HepG2 (cell line): ENCODE measurements around the gene ESRRB.

Experiments
- CTCF ChIP-seq: sonication (generic); formaldehyde crosslinking; IDR thresholded peaks from 2 replicates; pipeline ENCODE4 v1.5.0; 2020; ENCODE audit warnings: mild to moderate bottlenecking, missing genetic modification reagents, moderate library complexity
- ELF4 ChIP-seq: sonication (generic); formaldehyde crosslinking; IDR thresholded peaks from 2 replicates; pipeline ENCODE4 v1.5.0; 2020; ENCODE audit warnings: missing genetic modification reagents, mild to moderate bottlenecking, moderate library complexity, borderline replicate concordance
- EP300 ChIP-seq, 3 experiments: sonication (generic) in 1 of 3; formaldehyde crosslinking in 1 of 3; IDR thresholded peaks; 2 replicates each; pipeline versions ENCODE4 v1.5.1 to v1.6.1; 2011 to 2020; ENCODE audit warnings: low read depth in 2 of 3, low read length in 2 of 3, borderline replicate concordance in 1 of 3, improper control_type of control experiment in 1 of 3, mild to moderate bottlenecking in 1 of 3, missing genetic modification reagents in 1 of 3, moderate library complexity in 1 of 3
- HOMEZ ChIP-seq: IDR thresholded peaks from 2 replicates; pipeline ENCODE4 v1.6.1; 2016; ENCODE audit warnings: low read depth
- MAFK ChIP-seq, 2 experiments: IDR thresholded peaks in 1 of 2; conservative IDR thresholded peaks in 1 of 2; 2 replicates each; pipeline ENCODE4 v1.6.1; 2011; ENCODE audit warnings: improper control_type of control experiment in 2 of 2, low read length in 2 of 2
- RAD21 ChIP-seq: fragments of 450-650 bp; formaldehyde crosslinking; IDR thresholded peaks from 2 replicates; pipeline ENCODE4 v1.5.0; 2020; ENCODE audit warnings: mild to moderate bottlenecking
- RFXANK ChIP-seq: IDR thresholded peaks from 2 replicates; pipeline ENCODE4 v1.6.1; 2016
- SIN3A ChIP-seq: IDR thresholded peaks from 2 replicates; pipeline ENCODE4 v1.6.1; 2011; ENCODE audit warnings: low read depth, mild to moderate bottlenecking, control low read depth, low read length, borderline replicate concordance
- ZNF75D ChIP-seq: sonication (generic); formaldehyde crosslinking; IDR thresholded peaks from 2 replicates; pipeline ENCODE4 v1.8.1; 2023; ENCODE audit warnings: missing genetic modification reagents, mild to moderate bottlenecking, borderline replicate concordance

DNA sequence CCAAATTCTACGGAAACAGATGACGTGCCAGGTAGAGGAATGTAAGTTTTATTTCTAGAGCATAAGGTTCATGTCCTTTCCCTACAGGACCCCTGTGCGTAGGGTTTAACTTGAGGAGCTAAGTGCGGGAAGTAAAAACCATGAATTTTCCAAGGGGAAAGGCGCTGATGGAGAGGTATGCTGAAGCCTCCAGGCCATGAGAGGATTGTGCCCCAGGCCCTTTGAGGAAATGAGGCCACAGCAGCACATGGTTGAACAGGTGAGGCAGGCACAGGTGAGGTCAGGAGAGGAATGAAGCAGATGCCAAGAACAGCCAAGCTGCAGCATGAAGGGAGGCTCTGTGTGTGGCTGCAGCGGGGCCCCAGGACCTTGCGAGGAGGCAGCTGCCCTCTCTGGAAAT lies 14.7 kb downstream of the ESRRB start:
- TF ChIP-seq ZNF75D (CRISPR knock-in tag) (no peak), EP300 (IDR thresholded peaks at IDR 0.05; ENCODE audit: low read depth in 2 of 2, low read length in 2 of 2) (no peak), EP300 (CRISPR knock-in tag; IDR thresholded peaks at IDR 0.05; ENCODE audit: borderline replicate concordance) (no peak), SIN3A (no peak), HOMEZ (CRISPR knock-in tag) (no peak), RAD21 (CRISPR knock-in tag) (no peak), MAFK (conservative IDR thresholded peaks at IDR 0.05 in 1 of 2, IDR thresholded peaks at IDR 0.05 in 1 of 2; ENCODE audit: low read length in 2 of 2) (no peak), ELF4 (no peak), RFXANK (CRISPR knock-in tag) (no peak), CTCF (no peak)
